HepG2 (cell line): ENCODE measurements around the gene PXYLP1. TPM values are rescaled to one million over a fixed set of nuclear protein-coding genes. Genes with fewer than 3 reads are reported as not detected.

ENCODE experiments used
- DRAP1 ChIP-seq: IDR thresholded peaks from 2 replicates; pipeline ENCODE4 v1.6.1; 2016; ENCODE audit warnings: missing genetic modification reagents, missing compliant biosample characterization
- EZH2 ChIP-seq: conservative IDR thresholded peaks from 2 replicates; pipeline ENCODE4 v1.6.1; 2012; ENCODE audit warnings: mild to moderate bottlenecking, low read depth, low read length, moderate library complexity
- FOXK1 ChIP-seq: sonication (generic); formaldehyde crosslinking; IDR thresholded peaks from 2 replicates; pipeline ENCODE4 v1.4.0; 2020; ENCODE audit warnings: low read depth, missing genetic modification reagents, borderline replicate concordance
- FOXK2 ChIP-seq: fragments of 450-650 bp; IDR thresholded peaks from 2 replicates; pipeline ENCODE4 v1.6.1; 2016
- HCFC1 ChIP-seq: fragments of 150-350 bp; IDR thresholded peaks from 2 replicates; pipeline ENCODE4 v1.6.1; 2014; ENCODE audit warnings: low read depth, low read length
- KDM3A ChIP-seq: IDR thresholded peaks from 2 replicates; pipeline ENCODE4 v1.6.1; 2018; ENCODE audit warnings: low read depth, missing compliant biosample characterization
- LBX2 ChIP-seq: sonication (generic); formaldehyde crosslinking; IDR thresholded peaks from 2 replicates; pipeline ENCODE4 v1.5.0; 2020; ENCODE audit warnings: missing genetic modification reagents, mild to moderate bottlenecking, borderline replicate concordance
- NFATC3 ChIP-seq: sonication (generic); formaldehyde crosslinking; IDR thresholded peaks from 2 replicates; pipeline ENCODE4 v1.5.1; 2020; ENCODE audit warnings: mild to moderate bottlenecking, missing genetic modification reagents
- NFKBIZ ChIP-seq: IDR thresholded peaks from 2 replicates; pipeline ENCODE4 v1.6.1; 2018; ENCODE audit warnings: missing genetic modification reagents, missing compliant biosample characterization
- POLR2AphosphoS2 ChIP-seq: IDR thresholded peaks from 2 replicates; pipeline ENCODE4 v1.6.1; 2011; ENCODE audit warnings: low read depth, low read length, improper control_type of control experiment
- SOX5 ChIP-seq: IDR thresholded peaks from 2 replicates; pipeline ENCODE4 v1.6.1; 2016; ENCODE audit warnings: borderline replicate concordance
- SPEN ChIP-seq: sonication (generic); formaldehyde crosslinking; IDR thresholded peaks from 2 replicates; pipeline ENCODE4 v1.5.1; 2020; ENCODE audit warnings: low read depth, mild to moderate bottlenecking, missing genetic modification reagents
- SRSF1 ChIP-seq: fragments of 200-400 bp; formaldehyde crosslinking; optimal IDR thresholded peaks from 2 replicates; pipeline ENCODE3; 2017; ENCODE audit warnings: mild to moderate bottlenecking, low read depth, low read length, moderate library complexity
- TBP ChIP-seq: sonication (generic); formaldehyde crosslinking; IDR thresholded peaks from 2 replicates; pipeline ENCODE4 v1.5.0; 2020; ENCODE audit warnings: missing genetic modification reagents
- TFE3 ChIP-seq: IDR thresholded peaks from 2 replicates; pipeline ENCODE4 v1.6.1; 2016
- ZBTB1 ChIP-seq: sonication (generic); formaldehyde crosslinking; IDR thresholded peaks from 2 replicates; pipeline ENCODE4 v1.4.0; 2020; ENCODE audit warnings: missing genetic modification reagents, borderline replicate concordance
- ZNF180 ChIP-seq: sonication (generic); formaldehyde crosslinking; IDR thresholded peaks from 2 replicates; pipeline ENCODE4 v1.4.0; 2020; ENCODE audit warnings: low read depth, missing genetic modification reagents, borderline replicate concordance
- ZNF557 ChIP-seq: sonication (generic); formaldehyde crosslinking; IDR thresholded peaks from 2 replicates; pipeline ENCODE4 v1.4.0; 2020; ENCODE audit warnings: missing genetic modification reagents
- ZNF567 ChIP-seq: sonication (generic); formaldehyde crosslinking; IDR thresholded peaks from 2 replicates; pipeline ENCODE4 v1.8.1; 2023; ENCODE audit warnings: mild to moderate bottlenecking, missing genetic modification reagents, borderline replicate concordance
- ZNF574 ChIP-seq: sonication (generic); formaldehyde crosslinking; IDR thresholded peaks from 2 replicates; pipeline ENCODE4 v1.4.0; 2020; ENCODE audit warnings: missing genetic modification reagents
- ZNF607 ChIP-seq: sonication (generic); formaldehyde crosslinking; IDR thresholded peaks from 2 replicates; pipeline ENCODE4 v1.5.1; 2020; ENCODE audit warnings: missing genetic modification reagents, mild to moderate bottlenecking, borderline replicate concordance
- ZNF629 ChIP-seq: sonication (generic); formaldehyde crosslinking; conservative IDR thresholded peaks from 2 replicates; pipeline ENCODE4 v1.5.0; 2020; ENCODE audit warnings: missing genetic modification reagents
- ZNF768 ChIP-seq: sonication (generic); formaldehyde crosslinking; IDR thresholded peaks from 2 replicates; pipeline ENCODE4 v1.4.0; 2020; ENCODE audit warnings: missing genetic modification reagents
- ZNF792 ChIP-seq: IDR thresholded peaks from 2 replicates; pipeline ENCODE4 v1.6.1; 2016
- ZNF883 ChIP-seq: sonication (generic); formaldehyde crosslinking; IDR thresholded peaks from 2 replicates; pipeline ENCODE4 v1.5.1; 2020; ENCODE audit warnings: mild to moderate bottlenecking, missing genetic modification reagents; ENCODE audit errors: not compliant biosample characterization
- polyA plus RNA-seq, 8 experiments: library from polyadenylated mRNA; depleted of rRNA in 3 of 8; stranded (reverse) in 7 of 8; unstranded in 1 of 8; fragments of >200 nt; fragmentation: Illumina TruSeq in 4 of 8; extraction: Trizol in 4 of 8; gene quantifications; 2 replicates each; pipeline versions ENCODE4 v1.2.1 to v1.2.3, GENCODE V29; 2011 to 2016; ENCODE audit warnings: low read depth in 4 of 8, missing spikeins in 1 of 8, mixed read lengths in 1 of 8; ENCODE audit not compliant: insufficient read depth in 1 of 8
- total RNA-seq, 5 experiments: library from RNA; depleted of rRNA; stranded (reverse); fragments of >200 nt; fragmentation: Illumina TruSeq; extraction: Trizol; gene quantifications; 2 replicates each; pipeline ENCODE4 v1.2.3, GENCODE V29; 2016; ENCODE audit warnings: low read depth in 1 of 5

Gene PXYLP1
- total and polyA plus RNA-seq, 2 of the 13 experiments (the other 11 are each of a cell fraction or from before 2014, with no cell fraction given): 4.9 to 8.1 TPM

GRCh38 chr3:141311496-141312353 lies 80.1 kb downstream of the PXYLP1 start (continued):
- TF ChIP-seq TFE3 (CRISPR knock-in tag): peak; percentile 52
- no peak for TF ChIP-seq ZNF557 (CRISPR knock-in tag)
- TF ChIP-seq FOXK1 (CRISPR knock-in tag): peak; percentile 81
- TF ChIP-seq ZNF567 (CRISPR knock-in tag): no peak
- TF ChIP-seq EZH2: no peak
- TF ChIP-seq SPEN (CRISPR knock-in tag): peak; percentile 84
- peak; percentile 86; the same call in 1 of the 2 replicates for TF ChIP-seq ZNF607
- peak; percentile 92 for TF ChIP-seq ZNF792
- TF ChIP-seq HCFC1: peak; percentile 99
- peak; percentile 59; the same call in 1 of the 2 replicates for TF ChIP-seq ZNF180 (CRISPR knock-in tag)
- no peak for TF ChIP-seq NFKBIZ (CRISPR knock-in tag)
- TF ChIP-seq TBP (CRISPR knock-in tag): peak; percentile 91
- TF ChIP-seq POLR2AphosphoS2: no peak
- TF ChIP-seq FOXK2: peak; percentile 51; the same call in 1 of the 2 replicates
- no peak for TF ChIP-seq NFATC3 (CRISPR knock-in tag)
- no peak for TF ChIP-seq LBX2 (CRISPR knock-in tag)
- no peak; the same call in 1 of the 2 replicates for TF ChIP-seq ZBTB1 (CRISPR knock-in tag)
- no peak for TF ChIP-seq SOX5 (CRISPR knock-in tag)
- no peak for TF ChIP-seq ZNF883 (CRISPR knock-in tag)
- TF ChIP-seq KDM3A: peak; percentile 60; the same call in 1 of the 2 replicates
- TF ChIP-seq ZNF574 (CRISPR knock-in tag): peak; percentile 97
- peak; percentile 49 for TF ChIP-seq DRAP1 (CRISPR knock-in tag)
- TF ChIP-seq ZNF768 (CRISPR knock-in tag): peak; percentile 88
- TF ChIP-seq SRSF1: peak; percentile 89
- peak; percentile 26; the same call in 1 of the 2 replicates for TF ChIP-seq ZNF629 (CRISPR knock-in tag)
